ENCODE data around the gene EMP3.
"Not testable (repeated sequence)": the region's sequence is repeated elsewhere in the genome, so short reads cannot be mapped to it uniquely, and the experiment has no call there.

EMP3 gene

GRCh38 chr19:48365602-48366001 lies 40.2 kb downstream of the EMP3 start:
- Histone ChIP-seq H3K9ac (ENCODE audit: low read depth, low read length) (no peak overlapping the region), H3K27ac (ENCODE audit: low read length) (no peak overlapping the region), H3K4me1 (ENCODE audit: insufficient read depth, low read length) (peaks cover 3% of the 10 kb centered on the region; the same call in 1 of the 2 replicates), H3K36me3 (ENCODE audit: insufficient read depth, low read depth, low read length) (no peaks in the 10 kb centered on the region), H3K9me3 (ENCODE audit: insufficient read depth, low read depth, low read length) (no peaks in the 10 kb centered on the region), H3K27me3 (ENCODE audit: insufficient read depth, low read length) (peaks cover 6% of the 10 kb centered on the region; the same call in 1 of the 2 replicates), H3K4me3 (ENCODE audit: low read length) (no peak overlapping the region)

- Histone ChIP-seq H3K27ac (ENCODE audit: low read length) (no peak overlapping the region), H3K4me1 (ENCODE audit: insufficient read depth, low read length) (peaks cover 3% of the 10 kb centered on the region; the same call in 1 of the 2 replicates), H3K36me3 (ENCODE audit: insufficient read depth, low read depth, low read length) (no peaks in the 10 kb centered on the region), H3K9me3 (ENCODE audit: insufficient read depth, low read depth, low read length) (no peaks in the 10 kb centered on the region), H3K27me3 (ENCODE audit: insufficient read depth, low read length) (peaks cover 6% of the 10 kb centered on the region; the same call in 1 of the 2 replicates), H3K9ac (ENCODE audit: low read depth, low read length) (no peak overlapping the region), H3K4me3 (ENCODE audit: low read length) (no peak overlapping the region)
Measured at GRCh38 chr19:48367855-48368254, 42.5 kb downstream of the EMP3 start.

- Histone ChIP-seq H3K9ac (ENCODE audit: low read depth, low read length) (no peak overlapping the region), H3K27me3 (ENCODE audit: insufficient read depth, low read length) (peaks cover 6% of the 10 kb centered on the region; the same call in 1 of the 2 replicates), H3K36me3 (ENCODE audit: insufficient read depth, low read depth, low read length) (no peaks in the 10 kb centered on the region), H3K4me1 (ENCODE audit: insufficient read depth, low read length) (peaks cover 3% of the 10 kb centered on the region; the same call in 1 of the 2 replicates), H3K4me3 (ENCODE audit: low read length) (no peak overlapping the region), H3K27ac (ENCODE audit: low read length) (no peak overlapping the region), H3K9me3 (ENCODE audit: insufficient read depth, low read depth, low read length) (no peaks in the 10 kb centered on the region)
Measured at GRCh38 chr19:48368936-48369335, 43.6 kb downstream of the EMP3 start.

- Histone ChIP-seq H3K27ac (ENCODE audit: low read length) (no peak overlapping the region), H3K9ac (ENCODE audit: low read depth, low read length) (no peak overlapping the region; the same call in 1 of the 2 replicates), H3K4me1 (ENCODE audit: insufficient read depth, low read length) (no peaks in the 10 kb centered on the region), H3K27me3 (ENCODE audit: insufficient read depth, low read length) (no peaks in the 10 kb centered on the region), H3K4me3 (ENCODE audit: low read length) (no peak overlapping the region), H3K36me3 (ENCODE audit: insufficient read depth, low read depth, low read length) (no peaks in the 10 kb centered on the region), H3K9me3 (ENCODE audit: insufficient read depth, low read depth, low read length) (no peaks in the 10 kb centered on the region)
Measured at GRCh38 chr19:48370955-48371354, 45.6 kb downstream of the EMP3 start.

GRCh38 chr19:48371367-48371766 lies 46.0 kb downstream of the EMP3 start:
- no peaks in the 10 kb centered on the region for H3K27me3 ChIP-seq (ENCODE audit: insufficient read depth, low read length)
- H3K36me3 ChIP-seq (ENCODE audit: insufficient read depth, low read depth, low read length), result no peaks in the 10 kb centered on the region
- H3K9ac ChIP-seq (ENCODE audit: low read depth, low read length), result no peak overlapping the region
- H3K9me3 ChIP-seq (ENCODE audit: insufficient read depth, low read depth, low read length), result no peaks in the 10 kb centered on the region
- H3K4me3 ChIP-seq (ENCODE audit: low read length), result no peak overlapping the region
- H3K27ac ChIP-seq (ENCODE audit: low read length), result no peak overlapping the region
- H3K4me1 ChIP-seq (ENCODE audit: insufficient read depth, low read length), result no peaks in the 10 kb centered on the region

- H3K27me3 ChIP-seq (ENCODE audit: insufficient read depth, low read length); H3K27ac ChIP-seq (ENCODE audit: low read length); H3K36me3 ChIP-seq (ENCODE audit: insufficient read depth, low read depth, low read length); H3K9ac ChIP-seq (ENCODE audit: low read depth, low read length); H3K9me3 ChIP-seq (ENCODE audit: insufficient read depth, low read depth, low read length); H3K4me3 ChIP-seq (ENCODE audit: low read length); H3K4me1 ChIP-seq (ENCODE audit: insufficient read depth, low read length): not testable (repeated sequence)
Measured at GRCh38 chr19:48371771-48372170, 46.4 kb downstream of the EMP3 start.

GRCh38 chr19:48372904-48373303 lies 47.6 kb downstream of the EMP3 start:
- Histone ChIP-seq H3K4me1 (ENCODE audit: insufficient read depth, low read length) (no peaks in the 10 kb centered on the region), H3K36me3 (ENCODE audit: insufficient read depth, low read depth, low read length) (no peaks in the 10 kb centered on the region), H3K9ac (ENCODE audit: low read depth, low read length) (no peak overlapping the region)

GRCh38 chr19:48373567-48373966 lies 48.2 kb downstream of the EMP3 start:
- no peak overlapping the region for H3K9ac ChIP-seq (ENCODE audit: low read depth, low read length)
- no peaks in the 10 kb centered on the region for H3K4me1 ChIP-seq (ENCODE audit: insufficient read depth, low read length)

More at GRCh38 chr19:48372904-48373303, 47.6 kb downstream of the EMP3 start:
- H3K9me3 ChIP-seq (ENCODE audit: insufficient read depth, low read depth, low read length), result no peaks in the 10 kb centered on the region
- H3K27me3 ChIP-seq (ENCODE audit: insufficient read depth, low read length), result no peaks in the 10 kb centered on the region
- H3K4me3 ChIP-seq (ENCODE audit: low read length), result no peak overlapping the region
- no peak overlapping the region for H3K27ac ChIP-seq (ENCODE audit: low read length)

GRCh38 chr19:48378194-48378570 lies 52.8 kb downstream of the EMP3 start:
- H3K27me3 ChIP-seq (ENCODE audit: insufficient read depth, low read length), result no peaks in the 10 kb centered on the region
- H3K9me3 ChIP-seq (ENCODE audit: insufficient read depth, low read depth, low read length), result no peaks in the 10 kb centered on the region
- H3K4me1 ChIP-seq (ENCODE audit: insufficient read depth, low read length), result no peaks in the 10 kb centered on the region
- no peak overlapping the region for H3K4me3 ChIP-seq (ENCODE audit: low read length)
- no peak overlapping the region for H3K27ac ChIP-seq (ENCODE audit: low read length)
- no peak overlapping the region for H3K9ac ChIP-seq (ENCODE audit: low read depth, low read length)
- peaks cover 18% of the 10 kb centered on the region for H3K36me3 ChIP-seq (ENCODE audit: insufficient read depth, low read depth, low read length)

More at GRCh38 chr19:48373567-48373966, 48.2 kb downstream of the EMP3 start:
- Histone ChIP-seq H3K4me3 (ENCODE audit: low read length) (no peak overlapping the region), H3K27ac (ENCODE audit: low read length) (no peak overlapping the region), H3K36me3 (ENCODE audit: insufficient read depth, low read depth, low read length) (no peaks in the 10 kb centered on the region), H3K9me3 (ENCODE audit: insufficient read depth, low read depth, low read length) (no peaks in the 10 kb centered on the region), H3K27me3 (ENCODE audit: insufficient read depth, low read length) (no peaks in the 10 kb centered on the region)

GRCh38 chr19:48379058-48379457 lies 53.7 kb downstream of the EMP3 start:
- no peaks in the 10 kb centered on the region for H3K27me3 ChIP-seq (ENCODE audit: insufficient read depth, low read length)
- H3K36me3 ChIP-seq (ENCODE audit: insufficient read depth, low read depth, low read length), result peaks cover 27% of the 10 kb centered on the region
- no peak overlapping the region for H3K27ac ChIP-seq (ENCODE audit: low read length)
- H3K9me3 ChIP-seq (ENCODE audit: insufficient read depth, low read depth, low read length), result no peaks in the 10 kb centered on the region
- no peak overlapping the region for H3K9ac ChIP-seq (ENCODE audit: low read depth, low read length)
- H3K4me3 ChIP-seq (ENCODE audit: low read length), result no peak overlapping the region
- H3K4me1 ChIP-seq (ENCODE audit: insufficient read depth, low read length), result no peaks in the 10 kb centered on the region
